Activated T-helper 1 cell treated with anti-CD3 and anti-CD28 coated beads, Interleukin-12 subunit alpha, Interleukin-12 subunit beta, Interleukin-2, Interleukin-4 antibody, amounts not matched to agents 30 ng/mL and 10 ng/mL and 1 ng/mL, durations not matched to agents 14 hours and 24 hours and 36 hours (primary cell): Measurements from ENCODE around the gene CCDC142. TPM values are rescaled to one million over a fixed set of nuclear protein-coding genes. Genes with fewer than 3 reads are reported as not detected.

Experiments used
- total RNA-seq: library from RNA; stranded (reverse); gene quantifications from 2 replicates; pipeline ENCODE4 v1.2.3, GENCODE V29; 2022

The CCDC142 gene
- total RNA-seq, 1 donor from 2014 or later = 36.3 TPM

Other genes starting within 250 kb of the CCDC142 start
- 0.47 and 0.71 TPM in 2 replicates for gene SLC4A5, start 139.6 kb downstream of the CCDC142 start, total RNA-seq
- gene DCTN1, start 102.7 kb downstream of the CCDC142 start, total RNA-seq = 83.0 and 84.0 TPM in 2 replicates
- 1.9 and 2.4 TPM in 2 replicates for gene C2orf81, start 61.4 kb downstream of the CCDC142 start, total RNA-seq
- gene WDR54, start 61.3 kb downstream of the CCDC142 start, total RNA-seq = 56.4 and 58.6 TPM in 2 replicates
- gene RTKN, start 41.1 kb downstream of the CCDC142 start, total RNA-seq = 4.0 and 4.2 TPM in 2 replicates
- gene INO80B, start 27.9 kb downstream of the CCDC142 start, total RNA-seq = 67.8 and 70.0 TPM in 2 replicates
- gene WBP1, start 24.6 kb downstream of the CCDC142 start, total RNA-seq = 32.6 and 35.3 TPM in 2 replicates
- 87.7 and 88.6 TPM in 2 replicates for gene MOGS, start 17.6 kb downstream of the CCDC142 start, total RNA-seq
- 118 and 124 TPM in 2 replicates for gene MRPL53, start 10.3 kb downstream of the CCDC142 start, total RNA-seq
- 30.2 and 32.2 TPM in 2 replicates for gene TTC31, start 83 bp upstream of the CCDC142 start, total RNA-seq
- gene LBX2, start 16.6 kb upstream of the CCDC142 start, total RNA-seq = 0.54 and 1.1 TPM in 2 replicates
- gene PCGF1, start 24.7 kb upstream of the CCDC142 start, total RNA-seq = 41.9 and 45.0 TPM in 2 replicates
- 1.2 and 1.5 TPM in 2 replicates for gene TLX2, start 31.5 kb upstream of the CCDC142 start, total RNA-seq
- 0.65 and 0.86 TPM in 2 replicates for gene DQX1, start 43.2 kb upstream of the CCDC142 start, total RNA-seq
- gene AUP1, start 46.7 kb upstream of the CCDC142 start, total RNA-seq = 178 and 187 TPM in 2 replicates
- gene HTRA2, start 46.9 kb upstream of the CCDC142 start, total RNA-seq = 57.0 and 57.3 TPM in 2 replicates
- 1.9 and 2.0 TPM in 2 replicates for gene LOXL3, start 70.9 kb upstream of the CCDC142 start, total RNA-seq
- 37.2 and 40.8 TPM in 2 replicates for gene DOK1, start 71.7 kb upstream of the CCDC142 start, total RNA-seq
- 0.10 TPM in 1 of 2 replicates, not detected in the other for gene M1AP, start 165.3 kb upstream of the CCDC142 start, total RNA-seq
- 2.4 and 3.2 TPM in 2 replicates for gene SEMA4F, start 171.2 kb upstream of the CCDC142 start, total RNA-seq